DMS 273 treated with DMSO at 0.1 percent for 48 hours (cell line): ENCODE data around the gene RIPK3.
"Not testable (repeated sequence)": the region's sequence is repeated elsewhere in the genome, so short reads cannot be mapped to it uniquely, and the experiment has no call there.

Experiments used
- DNase-seq: peaks from one replicate; lab custom pipeline; 2025; lab: John Stamatoyannopoulos, UW

RIPK3 gene

GRCh38 chr14:24339284-24340151 lies at the start of gene RIPK3:
Gene RIPK3 (minus strand): TSS chr14:24339991. CDS start chr14:24339826, 165 bp downstream.
- DNase-seq: no peak

GRCh38 chr14:24389226-24389848 lies 49.5 kb upstream of the RIPK3 start:
- DNase-seq: no peak

GRCh38 chr14:24388474-24389179 lies 48.8 kb upstream of the RIPK3 start:
- no peak for DNase-seq

- not testable (repeated sequence) for DNase-seq
These were observed 47.8 kb upstream of the RIPK3 start for GRCh38 chr14:24387579-24387978.

- DNase-seq: no peak
These were observed 47.2 kb upstream of the RIPK3 start for GRCh38 chr14:24387009-24387345.

- DNase-seq: no peak
These were observed 45.7 kb upstream of the RIPK3 start for GRCh38 chr14:24385524-24385923.

GRCh38 chr14:24384169-24384568 lies 44.4 kb upstream of the RIPK3 start:
- DNase-seq: no peak

GRCh38 chr14:24382064-24382371 lies 42.2 kb upstream of the RIPK3 start:
- DNase-seq: no peak

GRCh38 chr14:24381363-24382063 lies 41.7 kb upstream of the RIPK3 start:
- DNase-seq: peak; percentile 68

- DNase-seq: no peak
These were observed 40.3 kb upstream of the RIPK3 start for GRCh38 chr14:24379907-24380730.

GRCh38 chr14:24378981-24379906 lies 39.5 kb upstream of the RIPK3 start:
- no peak for DNase-seq

- no peak for DNase-seq
These were observed 38.5 kb upstream of the RIPK3 start for GRCh38 chr14:24378327-24378726.

- no peak for DNase-seq
These were observed 37.9 kb upstream of the RIPK3 start for GRCh38 chr14:24377657-24378056.

- no peak for DNase-seq
These were observed 37.3 kb upstream of the RIPK3 start for GRCh38 chr14:24377126-24377525.

- DNase-seq: no peak
These were observed 36.8 kb upstream of the RIPK3 start for GRCh38 chr14:24376448-24377070.

GRCh38 chr14:24372701-24373416 lies 33.1 kb upstream of the RIPK3 start:
- DNase-seq: no peak

- DNase-seq: not testable (repeated sequence)
These were observed 31.8 kb upstream of the RIPK3 start for GRCh38 chr14:24371605-24372004.

GRCh38 chr14:24370748-24371147 lies 31.0 kb upstream of the RIPK3 start:
- no peak for DNase-seq
